ENCODE measurements around the gene ZSWIM8. TPM values are rescaled to one million over a fixed set of nuclear protein-coding genes. Genes with fewer than 3 reads are reported as not detected.

ZSWIM8 gene
- polyA plus RNA-seq, 1 donor (not counting 4 experiments of a cell fraction or from before 2014, with no cell fraction given), result 34.2 TPM

DNA sequence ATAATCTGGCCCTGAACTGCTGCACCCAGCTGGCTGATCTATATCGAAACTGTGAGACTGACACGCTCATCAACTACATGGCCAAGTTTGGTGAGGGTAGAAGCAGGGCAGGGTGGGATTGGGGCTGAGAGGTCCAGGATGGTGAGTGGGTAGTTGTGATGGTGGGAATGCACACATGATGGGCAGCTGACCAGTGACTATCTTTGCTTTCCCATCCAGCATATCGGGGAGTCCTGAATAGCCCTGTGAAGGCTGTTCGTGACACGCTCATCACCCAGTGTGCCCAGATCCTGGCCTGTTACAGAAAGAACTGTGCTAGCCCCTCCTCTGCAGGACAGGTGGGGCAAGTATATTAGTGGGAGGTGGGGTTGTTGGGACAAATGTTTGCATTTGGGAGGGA lies 16.0 kb upstream of the ZSWIM8 start:
- H3K4me1 ChIP-seq (ENCODE audit: control insufficient read depth, extremely low read depth, insufficient read depth, low read length), result peaks cover 17% of the 10 kb centered on the region
- dilution Hi-C loops (cut with MboI; ENCODE audit: extremely low pct_ligation_motif_present, low sequenced_read_pairs), result no loop called here
- H3K9ac ChIP-seq (ENCODE audit: control insufficient read depth, extremely low read depth, insufficient read depth, low read length), result no peak overlapping the region
- H3K9me1 ChIP-seq (ENCODE audit: control insufficient read depth, extremely low read depth, insufficient read depth, low read length), result no peaks in the 10 kb centered on the region
- no peak overlapping the region for H2AFZ ChIP-seq (ENCODE audit: control insufficient read depth, low read length)
- peaks cover under 1% of the 10 kb centered on the region for H4K20me1 ChIP-seq (ENCODE audit: control insufficient read depth, extremely low read depth, insufficient read depth, low read length)
- no peak overlapping the region for H3K4me3 ChIP-seq (ENCODE audit: control insufficient read depth in 2 of 3, extremely low read depth in 1 of 3, insufficient read depth in 2 of 3, low read depth in 1 of 3, low read length in 3 of 3)
- no peaks in the 10 kb centered on the region for H3K9me3 ChIP-seq (ENCODE audit: control insufficient read depth, low read depth, low read length)
- FAIRE-seq (no peak), DNase-seq (ENCODE audit: low read depth, low spot score) (no peak)
- H3K27ac ChIP-seq (ENCODE audit: control insufficient read depth, insufficient read depth, low read length), result no peak overlapping the region
- H3K79me2 ChIP-seq (ENCODE audit: control insufficient read depth, insufficient read depth, low read length), result peaks cover 12% of the 10 kb centered on the region
- H3K4me2 ChIP-seq (ENCODE audit: control insufficient read depth, extremely low read depth, insufficient read depth, low read depth, low read length), result no peak overlapping the region
- no peaks in the 10 kb centered on the region for H3K27me3 ChIP-seq (ENCODE audit: control insufficient read depth, extremely low read depth, insufficient read depth, low read length)
- no peak for TF ChIP-seq EZH2 (IDR thresholded peaks at IDR 0.05; ENCODE audit: low read length)
- TF ChIP-seq, protein P1, sequence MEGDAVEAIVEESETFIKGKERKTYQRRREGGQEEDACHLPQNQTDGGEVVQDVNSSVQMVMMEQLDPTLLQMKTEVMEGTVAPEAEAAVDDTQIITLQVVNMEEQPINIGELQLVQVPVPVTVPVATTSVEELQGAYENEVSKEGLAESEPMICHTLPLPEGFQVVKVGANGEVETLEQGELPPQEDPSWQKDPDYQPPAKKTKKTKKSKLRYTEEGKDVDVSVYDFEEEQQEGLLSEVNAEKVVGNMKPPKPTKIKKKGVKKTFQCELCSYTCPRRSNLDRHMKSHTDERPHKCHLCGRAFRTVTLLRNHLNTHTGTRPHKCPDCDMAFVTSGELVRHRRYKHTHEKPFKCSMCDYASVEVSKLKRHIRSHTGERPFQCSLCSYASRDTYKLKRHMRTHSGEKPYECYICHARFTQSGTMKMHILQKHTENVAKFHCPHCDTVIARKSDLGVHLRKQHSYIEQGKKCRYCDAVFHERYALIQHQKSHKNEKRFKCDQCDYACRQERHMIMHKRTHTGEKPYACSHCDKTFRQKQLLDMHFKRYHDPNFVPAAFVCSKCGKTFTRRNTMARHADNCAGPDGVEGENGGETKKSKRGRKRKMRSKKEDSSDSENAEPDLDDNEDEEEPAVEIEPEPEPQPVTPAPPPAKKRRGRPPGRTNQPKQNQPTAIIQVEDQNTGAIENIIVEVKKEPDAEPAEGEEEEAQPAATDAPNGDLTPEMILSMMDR (optimal IDR thresholded peaks at IDR 0.05 in 1 of 3, IDR thresholded peaks at IDR 0.05 in 1 of 3, conservative IDR thresholded peaks at IDR 0.05 in 1 of 3; ENCODE audit: extremely low read depth in 1 of 3, insufficient read depth in 2 of 3, low read length in 3 of 3), result no peak
- peaks cover 42 to 51% of the 10 kb centered on the region in 2 experiments for H3K36me3 ChIP-seq (ENCODE audit: control insufficient read depth in 2 of 2, extremely low read depth in 1 of 2, insufficient read depth in 2 of 2, low read length in 2 of 2)

DNA sequence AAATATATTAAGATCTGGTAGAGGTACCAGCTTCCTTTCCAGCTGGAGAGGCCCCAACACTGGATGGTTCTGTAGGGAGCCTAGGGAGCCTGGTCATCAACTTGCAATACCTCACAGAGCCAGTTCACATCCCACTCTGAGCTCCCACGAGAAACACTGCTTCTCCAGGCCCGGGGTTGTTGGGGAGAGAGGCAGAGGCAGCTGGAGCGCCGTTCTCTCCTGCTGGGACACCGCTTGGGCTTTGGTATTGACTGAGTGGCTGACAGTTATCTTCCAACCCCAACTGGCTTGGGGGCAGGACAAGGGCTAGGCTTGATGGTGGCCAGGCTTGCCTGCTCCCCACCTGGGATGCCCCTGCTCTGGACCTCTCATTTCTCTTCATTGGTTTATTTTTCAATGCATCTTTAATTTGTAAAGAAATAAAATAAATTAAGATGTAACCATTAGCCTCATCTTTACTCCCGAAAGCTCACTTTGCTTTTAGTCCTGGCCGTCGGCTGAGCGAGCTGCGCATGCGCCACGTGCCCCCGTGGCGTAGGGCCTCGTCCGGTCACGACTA lies 13.6 kb upstream of the ZSWIM8 start:
- peaks cover 34% of the 10 kb centered on the region for H3K79me2 ChIP-seq (ENCODE audit: control insufficient read depth, insufficient read depth, low read length)
- H3K9ac ChIP-seq (ENCODE audit: control insufficient read depth, extremely low read depth, insufficient read depth, low read length), result peak overlapping the region; percentile 81
- peak overlapping the region; percentile 82 for H3K4me2 ChIP-seq (ENCODE audit: control insufficient read depth, extremely low read depth, insufficient read depth, low read depth, low read length)
- dilution Hi-C loops (cut with MboI; ENCODE audit: extremely low pct_ligation_motif_present, low sequenced_read_pairs), result no loop called here
- no peaks in the 10 kb centered on the region for H3K27me3 ChIP-seq (ENCODE audit: control insufficient read depth, extremely low read depth, insufficient read depth, low read length)
- peaks cover 5% of the 10 kb centered on the region for H4K20me1 ChIP-seq (ENCODE audit: control insufficient read depth, extremely low read depth, insufficient read depth, low read length)
- DNase-seq (ENCODE audit: low read depth, low spot score) (peak; percentile 23), FAIRE-seq (no peak)
- no peaks in the 10 kb centered on the region for H3K9me3 ChIP-seq (ENCODE audit: control insufficient read depth, low read depth, low read length)
- TF ChIP-seq, protein P1 (optimal IDR thresholded peaks at IDR 0.05 in 1 of 3, IDR thresholded peaks at IDR 0.05 in 1 of 3, conservative IDR thresholded peaks at IDR 0.05 in 1 of 3; ENCODE audit: extremely low read depth in 1 of 3, insufficient read depth in 2 of 3, low read length in 3 of 3), result no peak
- TF ChIP-seq EZH2 (IDR thresholded peaks at IDR 0.05; ENCODE audit: low read length), result no peak
- H2AFZ ChIP-seq (ENCODE audit: control insufficient read depth, low read length), result peak overlapping the region; percentile 76
- H3K4me3 ChIP-seq (ENCODE audit: control insufficient read depth in 2 of 3, extremely low read depth in 1 of 3, insufficient read depth in 2 of 3, low read depth in 1 of 3, low read length in 3 of 3), result peak overlapping the region; percentile 52 to 74 (median 73)
- H3K36me3 ChIP-seq (ENCODE audit: control insufficient read depth in 2 of 2, extremely low read depth in 1 of 2, insufficient read depth in 2 of 2, low read length in 2 of 2), result peaks cover 27 to 38% of the 10 kb centered on the region in 2 experiments
- peaks cover 29% of the 10 kb centered on the region for H3K4me1 ChIP-seq (ENCODE audit: control insufficient read depth, extremely low read depth, insufficient read depth, low read length)
- H3K9me1 ChIP-seq (ENCODE audit: control insufficient read depth, extremely low read depth, insufficient read depth, low read length), result no peaks in the 10 kb centered on the region
- H3K27ac ChIP-seq (ENCODE audit: control insufficient read depth, insufficient read depth, low read length), result peak overlapping the region; percentile 68
